ENCODE results near the gene KCP. TPM values are rescaled to one million over a fixed set of nuclear protein-coding genes. Genes with fewer than 3 reads are reported as not detected.
A peak's percentile ranks its signal among the peaks of the same experiment; 100 is the strongest.

The KCP gene
- total RNA-seq, 6 experiments from 2014 or later = 0.10 to 0.22 (median 0.12) TPM; not detected in 2

- Histone ChIP-seq H3K27ac (no peak overlapping the region), H3K4me1 (no peaks in the 10 kb centered on the region), H3K36me3 (no peaks in the 10 kb centered on the region), H3K9me3 (no peaks in the 10 kb centered on the region), H3K27me3 (no peaks in the 10 kb centered on the region), H3K4me3 (no peak overlapping the region)
- WGBS (ENCODE audit: insufficient coverage, low coverage, low lambda C conversion rate, missing lambda C conversion rate) = 57% methylated on average over 5 of the region's 11 CpGs
- TF ChIP-seq CTCF (IDR thresholded peaks at IDR 0.05) = no peak
- no peak for TF ChIP-seq POLR2A (IDR thresholded peaks at IDR 0.05)
- no peak for ATAC-seq
- intact Hi-C loops (cut with DNase I) = no loop called here
- peak in 1 of 3 donors; percentile 38 for DNase-seq
Measured at GRCh38 chr7:128880791-128881457, 29.6 kb downstream of the KCP start.

- Histone ChIP-seq H3K36me3 (no peaks in the 10 kb centered on the region), H3K27ac (no peak overlapping the region), H3K27me3 (no peaks in the 10 kb centered on the region), H3K4me3 (no peak overlapping the region), H3K9me3 (no peaks in the 10 kb centered on the region), H3K4me1 (no peaks in the 10 kb centered on the region)
- 41% methylated on average over 9 of the region's 31 CpGs for WGBS (ENCODE audit: insufficient coverage, low coverage, low lambda C conversion rate, missing lambda C conversion rate)
- DNase-seq (peak; percentile 67 to 81 (median 73)), ATAC-seq (peak; percentile 85 to 92 (median 87))
- TF ChIP-seq POLR2A (IDR thresholded peaks at IDR 0.05) = no peak
- peak; percentile 69 to 86 (median 78) for TF ChIP-seq CTCF (IDR thresholded peaks at IDR 0.05)
- intact Hi-C loops (cut with DNase I) = no loop called here
Measured at GRCh38 chr7:128879939-128880746, 30.4 kb downstream of the KCP start.

- no peak overlapping the region for H3K4me3 ChIP-seq
- TF ChIP-seq CTCF (IDR thresholded peaks at IDR 0.05) = no peak
- no peak for TF ChIP-seq POLR2A (IDR thresholded peaks at IDR 0.05)
- no peaks in the 10 kb centered on the region for H3K9me3 ChIP-seq
- H3K27ac ChIP-seq = no peak overlapping the region
- no peaks in the 10 kb centered on the region for H3K27me3 ChIP-seq
- intact Hi-C loops (cut with DNase I) = no loop called here
- H3K36me3 ChIP-seq = no peaks in the 10 kb centered on the region
- 59% methylated on average over 3 of the region's 19 CpGs for WGBS (ENCODE audit: insufficient coverage, low coverage, low lambda C conversion rate, missing lambda C conversion rate)
- H3K4me1 ChIP-seq = no peaks in the 10 kb centered on the region
- ATAC-seq (peak in 2 of 4 donors; percentile 7 to 72), DNase-seq (peak in 2 of 3 donors; percentile 51 to 59)
Measured at GRCh38 chr7:128879461-128879938, 31.0 kb downstream of the KCP start.

- no peaks in the 10 kb centered on the region for H3K9me3 ChIP-seq
- intact Hi-C loops (cut with DNase I) = no loop called here
- DNase-seq = peak in 1 of 3 donors; percentile 35
Measured at GRCh38 chr7:128878226-128879105, 32.0 kb downstream of the KCP start.

More at GRCh38 chr7:128878226-128879105, 32.0 kb downstream of the KCP start:
- no CpG with 5 or more reads among the region's 14 CpGs for WGBS (ENCODE audit: insufficient coverage, low coverage, low lambda C conversion rate, missing lambda C conversion rate)
- H3K4me1 ChIP-seq = no peaks in the 10 kb centered on the region
- no peak overlapping the region for H3K27ac ChIP-seq
- H3K27me3 ChIP-seq = no peaks in the 10 kb centered on the region
- no peak overlapping the region for H3K4me3 ChIP-seq
- TF ChIP-seq POLR2A (IDR thresholded peaks at IDR 0.05) (no peak), CTCF (IDR thresholded peaks at IDR 0.05) (no peak)
- no peaks in the 10 kb centered on the region for H3K36me3 ChIP-seq
- no peak for ATAC-seq
